H1 (cell line): ENCODE data around the gene STX18. TPM values are rescaled to one million over a fixed set of nuclear protein-coding genes. Genes with fewer than 3 reads are reported as not detected.

Experiments used
- CTCF ChIA-PET: fragments of 300-600 bp; sonication (Branson Sonifier 250); formaldehyde crosslinking; loops from one replicate; lab custom pipeline; 2021; ENCODE audit not compliant: partially characterized antibody; lab: Charles Lee
- POLR2A ChIA-PET: fragments of 300-600 bp; sonication (Branson Sonifier 250); formaldehyde crosslinking; loops from one replicate; lab custom pipeline; 2021; ENCODE audit warnings: inconsistent platforms; ENCODE audit not compliant: partially characterized antibody; lab: Charles Lee
- DNase-seq, 2 experiments: peaks; one replicate each; pipeline versions ENCODE4 v3.0.0 to v3.0.0-alpha.2; 2010 to 2022; ENCODE audit warnings: low spot score in 2 of 2, low read depth in 1 of 2, mixed read lengths in 1 of 2
- FAIRE-seq: peaks from 2 replicates; lab custom pipeline; 2011; peaks lifted over from hg19 to GRCh38; lab: Jason Lieb, UNC
- H2AFZ ChIP-seq: 2 replicates; pipeline ENCODE4 v1.8.1; 2012; ENCODE audit warnings: low read length, inconsistent platforms
- H2AK5ac ChIP-seq: 2 replicates; pipeline ENCODE4 v1.6.1; 2013; ENCODE audit warnings: low read depth, low read length
- H2BK120ac ChIP-seq: replicated peaks from 2 replicates; pipeline ENCODE3; 2013; ENCODE audit warnings: low read depth, low read length, inconsistent platforms
- H2BK12ac ChIP-seq: 2 replicates; pipeline ENCODE4 v1.6.1; 2013; ENCODE audit warnings: low read depth, low read length
- H2BK15ac ChIP-seq: 2 replicates; pipeline ENCODE4 v1.6.1; 2013; ENCODE audit warnings: low read length
- H2BK20ac ChIP-seq: 2 replicates; pipeline ENCODE4 v1.6.1; 2013; ENCODE audit warnings: low read length
- H2BK5ac ChIP-seq: 2 replicates; pipeline ENCODE4 v1.6.1; 2013; ENCODE audit warnings: low read depth, low read length
- H3K14ac ChIP-seq: 2 replicates; pipeline ENCODE4 v1.6.1; 2013; ENCODE audit warnings: inconsistent platforms; ENCODE audit not compliant: insufficient read length
- H3K18ac ChIP-seq: 2 replicates; pipeline ENCODE4 v1.6.1; 2013; ENCODE audit warnings: low read length; ENCODE audit errors: extremely low read depth
- H3K23ac ChIP-seq: 2 replicates; pipeline ENCODE4 v1.6.1; 2013; ENCODE audit warnings: inconsistent platforms; ENCODE audit not compliant: insufficient read length
- H3K23me2 ChIP-seq: 2 replicates; pipeline ENCODE4 v1.6.1; 2013; ENCODE audit warnings: low read depth, low read length
- H3K27ac ChIP-seq: 2 replicates; pipeline ENCODE4 v1.6.1; 2011; ENCODE audit warnings: low read depth, low read length, inconsistent platforms
- H3K27me3 ChIP-seq, 4 experiments: replicated peaks in 1 of 4; 1 replicate in 1 of 4; 2 replicates in 3 of 4; pipeline versions ENCODE4 v1.6.1 to v1.8.1; 2011 to 2013; ENCODE audit warnings: low read length in 3 of 4, mild to moderate bottlenecking in 3 of 4, inconsistent platforms in 2 of 4, mixed read lengths in 2 of 4, moderate library complexity in 1 of 4; ENCODE audit not compliant: control insufficient read depth in 3 of 4, insufficient read depth in 3 of 4; ENCODE audit errors: extremely low read depth in 1 of 4
- H3K36me3 ChIP-seq, 4 experiments: 2 replicates each; pipeline versions ENCODE4 v1.6.1 to v1.8.1; 2011 to 2013; ENCODE audit warnings: mild to moderate bottlenecking in 4 of 4, low read length in 3 of 4, moderate library complexity in 2 of 4, control low read depth in 1 of 4, inconsistent platforms in 1 of 4; ENCODE audit not compliant: insufficient read depth in 4 of 4, control insufficient read depth in 2 of 4
- H3K4ac ChIP-seq: replicated peaks from 2 replicates; pipeline ENCODE3; 2013; ENCODE audit warnings: low read length, low read depth, mixed read lengths, inconsistent platforms; ENCODE audit not compliant: insufficient read length
- H3K4me1 ChIP-seq, 4 experiments: replicated peaks in 1 of 4; 1 replicate in 1 of 4; 2 replicates in 3 of 4; pipeline versions ENCODE4 v1.6.1 to v1.8.1; 2011 to 2013; ENCODE audit warnings: low read length in 3 of 4, inconsistent platforms in 2 of 4, mixed read lengths in 1 of 4; ENCODE audit not compliant: insufficient read depth in 4 of 4, control insufficient read depth in 3 of 4
- H3K4me2 ChIP-seq, 2 experiments: 2 replicates each; pipeline versions ENCODE4 v1.6.1 to v1.8.1; 2011 to 2013; ENCODE audit warnings: low read depth in 2 of 2, low read length in 2 of 2, control low read depth in 1 of 2, inconsistent platforms in 1 of 2, mild to moderate bottlenecking in 1 of 2; ENCODE audit not compliant: insufficient read depth in 1 of 2
- H3K4me3 ChIP-seq, 4 experiments: fragments of 200-600, 300-600 bp in 1 of 4; sonication (generic), shearing (Covaris generic), sonication (Bioruptor Twin) in 1 of 4; 2 replicates each; pipeline versions ENCODE4 v1.5.1 to v1.8.1; 2011 to 2016; ENCODE audit warnings: low read length in 4 of 4, low read depth in 3 of 4, control low read depth in 2 of 4, inconsistent platforms in 2 of 4, mild to moderate bottlenecking in 2 of 4, mixed read lengths in 1 of 4, moderate library complexity in 1 of 4; ENCODE audit not compliant: insufficient read depth in 2 of 4; ENCODE audit errors: extremely low read depth in 1 of 4
- H3K56ac ChIP-seq: replicated peaks from 2 replicates; pipeline ENCODE3; 2013; ENCODE audit warnings: low read depth, mild to moderate bottlenecking, mixed read lengths, low read length, inconsistent platforms; ENCODE audit not compliant: insufficient read length
- H3K79me1 ChIP-seq: 2 replicates; pipeline ENCODE4 v1.6.1; 2013; ENCODE audit warnings: low read depth, low read length, control low read depth
- H3K79me2 ChIP-seq, 2 experiments: 2 replicates each; pipeline versions ENCODE4 v1.6.1 to v1.8.1; 2012 to 2013; ENCODE audit warnings: low read length in 2 of 2, mild to moderate bottlenecking in 2 of 2, inconsistent platforms in 1 of 2; ENCODE audit not compliant: insufficient read depth in 2 of 2, control insufficient read depth in 1 of 2
- H3K9ac ChIP-seq, 4 experiments: replicated peaks in 1 of 4; 1 replicate in 1 of 4; 2 replicates in 3 of 4; pipeline versions ENCODE4 v1.6.1 to v1.8.1; 2011 to 2013; ENCODE audit warnings: low read depth in 3 of 4, low read length in 3 of 4, control low read depth in 2 of 4, mild to moderate bottlenecking in 2 of 4, moderate library complexity in 2 of 4, inconsistent platforms in 1 of 4; ENCODE audit errors: extremely low read depth in 1 of 4
- H3K9me3 ChIP-seq, 2 experiments: 2 replicates each; pipeline versions ENCODE4 v1.6.1 to v1.8.1; 2012 to 2013; ENCODE audit warnings: mild to moderate bottlenecking in 2 of 2, moderate library complexity in 2 of 2, control low read depth in 1 of 2, inconsistent platforms in 1 of 2, low read depth in 1 of 2, low read length in 1 of 2, mixed read lengths in 1 of 2; ENCODE audit not compliant: insufficient read depth in 2 of 2
- H4K20me1 ChIP-seq, 2 experiments: replicated peaks in 1 of 2; 2 replicates each; pipeline versions ENCODE3 to v1.8.1; 2011 to 2013; ENCODE audit warnings: inconsistent platforms in 2 of 2, low read length in 2 of 2, mild to moderate bottlenecking in 1 of 2; ENCODE audit not compliant: insufficient read depth in 2 of 2, control insufficient read depth in 1 of 2
- H4K5ac ChIP-seq: 2 replicates; pipeline ENCODE4 v1.6.1; 2013; ENCODE audit warnings: low read length, low read depth, mixed read lengths, inconsistent platforms; ENCODE audit not compliant: insufficient read length
- H4K8ac ChIP-seq: 2 replicates; pipeline ENCODE4 v1.8.0; 2013; ENCODE audit warnings: mild to moderate bottlenecking, moderate library complexity, low read length, inconsistent platforms; ENCODE audit not compliant: insufficient read depth; ENCODE audit errors: extremely low read depth
- H4K91ac ChIP-seq: replicated peaks from 2 replicates; pipeline ENCODE3; 2013; ENCODE audit warnings: low read length, mixed read lengths, inconsistent platforms; ENCODE audit not compliant: insufficient read length
- WGBS, 2 experiments: shearing (Covaris generic) in 1 of 2; methylation state at CpG; one replicate each; pipeline versions ENCODE4 v1.1.6 to v1.1.7; 2013 to 2015; ENCODE audit warnings: low lambda C conversion rate in 2 of 2, mixed read lengths in 2 of 2, inconsistent platforms in 1 of 2, low coverage in 1 of 2, missing lambda C conversion rate in 1 of 2; ENCODE audit not compliant: insufficient replicate concordance in 2 of 2, insufficient coverage in 1 of 2, insufficient read length in 1 of 2; ENCODE audit errors: extremely low coverage in 1 of 2, missing lambda C conversion rate in 1 of 2; 5-methylcytosine and 5-hydroxymethylcytosine counted together
- polyA plus RNA-seq, 7 experiments: library from polyadenylated mRNA; depleted of rRNA in 3 of 7; stranded (reverse) in 5 of 7; unstranded in 2 of 7; fragments of >200 nt in 5 of 7; fragments of 200-250 nt in 2 of 7; gene quantifications; 1 replicate in 5 of 7; 2 replicates in 1 of 7; 4 replicates in 1 of 7; pipeline versions ENCODE4 v1.2.1 to v1.2.3, GENCODE V29; 2011 to 2013; ENCODE audit warnings: missing spikeins in 2 of 7, mixed read lengths in 2 of 7
- total RNA-seq: library from RNA; stranded (reverse); fragmentation: NEBNext Ultra II Directional; extraction: Animal tissue kit (Norgen Biotek cat#: 25700); gene quantifications from 2 replicates; pipeline ENCODE4 v1.2.1, GENCODE V29; 2021
- TF ChIP-seq, protein P1 (sequence below): IDR thresholded peaks from 2 replicates; pipeline ENCODE4 v1.6.1; 2011; ENCODE audit warnings: low read length, improper control_type of control experiment

Gene STX18
- total and polyA plus RNA-seq, 2 of the 8 experiments (the other 6 are each of a cell fraction or from before 2014, with no cell fraction given): 14.6 to 18.3 TPM

DNA sequence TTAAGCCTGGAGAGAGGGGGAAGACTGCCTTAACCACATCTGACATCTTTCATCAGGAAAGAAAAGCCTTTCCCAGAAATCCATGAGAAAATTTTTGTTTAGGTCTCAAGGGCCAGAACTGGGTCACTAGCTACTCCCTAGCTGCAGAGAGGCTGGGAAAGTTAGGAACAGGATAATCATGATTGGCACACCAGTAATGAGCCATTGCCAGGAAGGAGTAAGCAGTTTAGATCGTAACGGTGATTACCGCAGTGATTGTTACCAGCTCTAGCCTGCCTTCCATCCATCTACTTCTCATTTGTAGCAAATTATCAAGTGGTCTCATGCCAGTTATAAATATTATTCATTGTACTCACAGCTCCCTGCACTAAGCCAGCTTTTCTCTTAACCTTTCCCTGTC lies 22.7 kb upstream of the STX18 start:
- H3K27ac ChIP-seq: no peak overlapping the region
- no peak overlapping the region for H4K5ac ChIP-seq
- WGBS, 2 experiments: 100% methylated on average over 3 of the region's 3 CpGs; no CpG with 5 or more reads in 1 of the 2 experiments
- H2BK5ac ChIP-seq: no peak overlapping the region
- H3K27me3 ChIP-seq: no peaks in the 10 kb centered on the region; a peak in 1 of 7 replicates
- H3K23me2 ChIP-seq: no peaks in the 10 kb centered on the region
- H3K79me1 ChIP-seq: no peaks in the 10 kb centered on the region
- H2BK15ac ChIP-seq: no peak overlapping the region
- no peak overlapping the region for H3K4me3 ChIP-seq
- H2BK12ac ChIP-seq: no peak overlapping the region
- H3K9me3 ChIP-seq: 0 out of 4 replicates have a peak, but pooled peaks cover 0 to under 1% of the 10 kb centered on the region in 2 experiments
- H3K23ac ChIP-seq: no peak overlapping the region
- DNase-seq: no peak
- ChIA-PET POLR2A (interaction anchor here (0.6 to 2.1 kb wide), 3 partner anchors 22 to 169 kb away, joined by 3 to 6 read pairs (median 3); partner anchors contain the start of gene STX18), CTCF (interaction anchor here (0.6 to 3.2 kb wide), 12 partner anchors 9 to 265 kb away, joined by 3 to 22 read pairs (median 4); no protein-coding TSS in a partner anchor)
- no peak overlapping the region for H3K56ac ChIP-seq
- no peak overlapping the region for H3K9ac ChIP-seq
- H3K36me3 ChIP-seq: peaks cover 0 to 13% (median under 1%) of the 10 kb centered on the region in 4 experiments; a peak in 3 of 8 replicates
- no peak overlapping the region for H3K4me2 ChIP-seq
- H2BK20ac ChIP-seq: no peak overlapping the region
- H3K18ac ChIP-seq: no peak overlapping the region
- H4K20me1 ChIP-seq: peaks cover 3 to 6% of the 10 kb centered on the region in 2 experiments
- no peak overlapping the region for H4K8ac ChIP-seq
- H4K91ac ChIP-seq: no peak overlapping the region
- H2AFZ ChIP-seq: no peak overlapping the region
- no peak for FAIRE-seq
- H2BK120ac ChIP-seq: no peak overlapping the region
- H3K14ac ChIP-seq: no peak overlapping the region
- H3K79me2 ChIP-seq: no peaks in the 10 kb centered on the region
- no peak overlapping the region for H3K4ac ChIP-seq
- TF ChIP-seq, protein P1, sequence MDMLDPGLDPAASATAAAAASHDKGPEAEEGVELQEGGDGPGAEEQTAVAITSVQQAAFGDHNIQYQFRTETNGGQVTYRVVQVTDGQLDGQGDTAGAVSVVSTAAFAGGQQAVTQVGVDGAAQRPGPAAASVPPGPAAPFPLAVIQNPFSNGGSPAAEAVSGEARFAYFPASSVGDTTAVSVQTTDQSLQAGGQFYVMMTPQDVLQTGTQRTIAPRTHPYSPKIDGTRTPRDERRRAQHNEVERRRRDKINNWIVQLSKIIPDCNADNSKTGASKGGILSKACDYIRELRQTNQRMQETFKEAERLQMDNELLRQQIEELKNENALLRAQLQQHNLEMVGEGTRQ: no peak
- peaks cover 0 to 3% (median 0%) of the 10 kb centered on the region in 4 experiments; a peak in 1 of 7 replicates for H3K4me1 ChIP-seq
- no peak overlapping the region for H2AK5ac ChIP-seq
